Panc1 (cell line): ENCODE measurements around the gene CCS. TPM values are rescaled to one million over a fixed set of nuclear protein-coding genes. Genes with fewer than 3 reads are reported as not detected.
"Not testable (repeated sequence)": the region's sequence is repeated elsewhere in the genome, so short reads cannot be mapped to it uniquely, and the experiment has no call there.

Experiments
- ATAC-seq: fragments of 200-7000 bp; cut with Tn5 transposase; 2 replicates; pipeline ENCODE4 v1.9.1; 2020; ENCODE audit warnings: mild to moderate bottlenecking, moderate library complexity
- BruUV-seq: library from RNA; stranded (reverse); fragments of 400-500 nt; replicated peaks from 2 replicates; lab custom pipeline; 2021; lab: Mats Ljungman, UMichigan
- CTCF ChIA-PET: fragments of 300-600 bp; sonication (Branson Sonifier 250); formaldehyde crosslinking; loops from one replicate; lab custom pipeline; 2022; ENCODE audit warnings: antibody characterized with exemption; lab: Charles Lee
- POLR2A ChIA-PET: fragments of 300-600 bp; sonication (Branson Sonifier 250); formaldehyde crosslinking; loops from one replicate; lab custom pipeline; 2022; ENCODE audit warnings: antibody characterized with exemption; lab: Charles Lee
- DNase-seq: peaks from one replicate; pipeline ENCODE4 v3.0.0-alpha.2; 2010; ENCODE audit warnings: low read depth, low spot score
- H3K27ac ChIP-seq: 2 replicates; pipeline ENCODE4 v1.5.1; 2011; ENCODE audit warnings: mild to moderate bottlenecking, low read length, inconsistent platforms
- H3K27me3 ChIP-seq: fragments of 200-500 bp; sonication (Bioruptor generic); 2 replicates; pipeline ENCODE4 v1.6.0; 2014; ENCODE audit warnings: low read length, inconsistent platforms; ENCODE audit not compliant: control insufficient read depth, insufficient read depth
- H3K36me3 ChIP-seq: fragments of 200-500 bp; sonication (Bioruptor generic); 2 replicates; pipeline ENCODE4 v1.5.1; 2014; ENCODE audit warnings: inconsistent platforms, mild to moderate bottlenecking, low read length, moderate library complexity; ENCODE audit not compliant: control insufficient read depth, insufficient read depth
- H3K4me1 ChIP-seq: 2 replicates; pipeline ENCODE4 v1.5.1; 2011; ENCODE audit warnings: inconsistent platforms, mild to moderate bottlenecking, low read length, moderate library complexity; ENCODE audit not compliant: control insufficient read depth, insufficient read depth
- H3K4me3 ChIP-seq, 2 experiments: 2 replicates each; pipeline ENCODE4 v1.5.1; 2011 to 2012; ENCODE audit warnings: low read depth in 2 of 2, low read length in 2 of 2, mild to moderate bottlenecking in 2 of 2, inconsistent platforms in 1 of 2, moderate library complexity in 1 of 2
- H3K9me3 ChIP-seq: fragments of 200-500 bp; sonication (Bioruptor generic); 2 replicates; pipeline ENCODE4 v1.5.1; 2014; ENCODE audit warnings: low read depth, mild to moderate bottlenecking, inconsistent platforms, low read length, moderate library complexity; ENCODE audit not compliant: control insufficient read depth, insufficient read depth
- CTCF ChIP-seq: fragments of 450-650 bp; IDR thresholded peaks from 2 replicates; pipeline ENCODE4 v1.5.1; 2017; ENCODE audit warnings: mild to moderate bottlenecking
- POLR2AphosphoS5 ChIP-seq: IDR thresholded peaks from 2 replicates; pipeline ENCODE4 v1.6.1; 2012; ENCODE audit warnings: mild to moderate bottlenecking, low read depth, low read length, moderate library complexity
- REST ChIP-seq, 2 experiments: IDR thresholded peaks; 2 replicates each; pipeline ENCODE4 v1.6.1; 2011 to 2012; ENCODE audit warnings: low read depth in 2 of 2, control low read depth in 1 of 2, low read length in 1 of 2, mild to moderate bottlenecking in 1 of 2, moderate library complexity in 1 of 2; ENCODE audit not compliant: insufficient read depth in 1 of 2
- SIN3A ChIP-seq: IDR thresholded peaks from 2 replicates; pipeline ENCODE4 v1.6.1; 2012; ENCODE audit warnings: low read depth, mild to moderate bottlenecking, low read length, moderate library complexity, borderline replicate concordance; ENCODE audit not compliant: insufficient read depth
- TCF7L2 ChIP-seq: IDR thresholded peaks from 2 replicates; pipeline ENCODE4 v1.6.1; 2011; ENCODE audit warnings: mild to moderate bottlenecking, low read depth, low read length, inconsistent platforms
- in situ Hi-C: cut with HindIII; loops from 2 replicates; pipeline ENCODE4 v1.10.0; 2016; ENCODE audit warnings: low sequenced_read_pairs, low pct_unique_long_range_greater_than_20kb
- intact Hi-C: fragments of 100-400 bp; cut with micrococcal nuclease; formaldehyde crosslinking; loops from one replicate; pipeline ENCODE4 v1.10.0; 2022; ENCODE audit not compliant: unreplicated experiment
- total RNA-seq: library from RNA; stranded (reverse); gene quantifications from one replicate; pipeline ENCODE4 v1.2.1, GENCODE V29; 2021; ENCODE audit not compliant: unreplicated experiment

CCS gene
- total RNA-seq, 1 experiment from 2014 or later, result 55.3 TPM

- DNase-seq, result no peak
- TF ChIP-seq SIN3A (no peak), TCF7L2 (no peak), CTCF (no peak), REST (IDR thresholded peaks at IDR 0.05; ENCODE audit: insufficient read depth in 1 of 2, low read depth in 2 of 2, low read length in 1 of 2) (no peak), POLR2AphosphoS5 (no peak)
- H3K4me1 ChIP-seq, result peaks cover 49% of the 10 kb centered on the region
- TSS peak; percentile 68 for BruUV-seq
- ATAC-seq, result 0 out of 2 replicates have a peak, but pooled peaks have one; percentile 0
- H3K4me3 ChIP-seq, result peak overlapping the region; percentile 91 to 93
- POLR2A ChIA-PET, result interaction anchor here (0.6 to 0.7 kb wide), 4 partner anchors 25 to 362 kb away, joined by 4 to 14 read pairs (median 6); no protein-coding TSS in a partner anchor
- H3K27ac ChIP-seq, result peak overlapping the region; percentile 97
- in situ Hi-C loops, result no loop called here
- peaks cover 42% of the 10 kb centered on the region for H3K36me3 ChIP-seq
- intact Hi-C loops, result no loop called here
- H3K9me3 ChIP-seq, result no peaks in the 10 kb centered on the region
- H3K27me3 ChIP-seq, result no peaks in the 10 kb centered on the region
- CTCF ChIA-PET, result interaction anchor here (1.2 kb wide), 1 partner anchor 16 kb away, joined by 3 read pairs; no protein-coding TSS in a partner anchor
Observed at GRCh38 chr11:66639066-66639813, 46.3 kb downstream of the CCS start.

GRCh38 chr11:66639814-66640340 is 46.9 kb downstream of the CCS start:
- Histone ChIP-seq H3K27ac (peak overlapping the region; percentile 97), H3K4me3 (peak overlapping the region; percentile 91 to 93), H3K4me1 (peaks cover 55% of the 10 kb centered on the region), H3K36me3 (peaks cover 48% of the 10 kb centered on the region)
- POLR2A ChIA-PET, result interaction anchor here (0.6 kb wide), 1 partner anchor 38 kb away, joined by 3 read pairs; no protein-coding TSS in a partner anchor
- ATAC-seq, H3K27me3 ChIP-seq, DNase-seq, H3K9me3 ChIP-seq, CTCF ChIA-PET, intact Hi-C loops, BruUV-seq, in situ Hi-C loops: not testable (repeated sequence)

- intact Hi-C loops, result no loop called here
- Histone ChIP-seq H3K36me3 (peaks cover 66% of the 10 kb centered on the region), H3K9me3 (no peaks in the 10 kb centered on the region), H3K4me3 (peak overlapping the region; percentile 91 to 93), H3K27me3 (no peaks in the 10 kb centered on the region), H3K4me1 (peaks cover 54% of the 10 kb centered on the region), H3K27ac (no peak overlapping the region)
- CTCF ChIA-PET, result no interaction called here
- POLR2A ChIA-PET, result interaction anchor here (0.7 kb wide), 1 partner anchor 12 kb away, joined by 3 read pairs; no protein-coding TSS in a partner anchor
- TF ChIP-seq TCF7L2 (no peak), REST (IDR thresholded peaks at IDR 0.05; ENCODE audit: insufficient read depth in 1 of 2, low read depth in 2 of 2, low read length in 1 of 2) (no peak), SIN3A (no peak), POLR2AphosphoS5 (no peak), CTCF (no peak)
- no peak for ATAC-seq
- no TSS peak for BruUV-seq
- in situ Hi-C loops, result no loop called here
- no peak for DNase-seq
Observed at GRCh38 chr11:66641834-66642233, 48.8 kb downstream of the CCS start.
